Measurements from ENCODE around the gene SV2C. TPM values are rescaled to one million over a fixed set of nuclear protein-coding genes. Genes with fewer than 3 reads are reported as not detected.

The SV2C gene
- total and polyA plus RNA-seq, 2 of the 13 experiments (the other 11 are each of a cell fraction or from before 2014, with no cell fraction given) = not detected

- TF ChIP-seq ZNF574 (CRISPR knock-in tag; IDR thresholded peaks at IDR 0.05) (no peak), SMAD1 (CRISPR knock-in tag; IDR thresholded peaks at IDR 0.05; ENCODE audit: borderline replicate concordance, low read depth) (no peak), CBX2 (IDR thresholded peaks at IDR 0.05; ENCODE audit: low read depth, low read length) (no peak), CBX2 (CRISPR knock-in tag; IDR thresholded peaks at IDR 0.05; ENCODE audit: low read depth) (no peak), PREB (CRISPR knock-in tag; IDR thresholded peaks at IDR 0.05) (no peak), ZMAT5 (CRISPR knock-in tag; IDR thresholded peaks at IDR 0.05; ENCODE audit: borderline replicate concordance, low read depth) (no peak), ZSCAN29 (CRISPR knock-in tag; conservative IDR thresholded peaks at IDR 0.05) (no peak), GMEB2 (CRISPR knock-in tag; IDR thresholded peaks at IDR 0.05; ENCODE audit: low read depth) (no peak), ZNF891 (CRISPR knock-in tag; IDR thresholded peaks at IDR 0.05) (no peak), ZNF609 (CRISPR knock-in tag; IDR thresholded peaks at IDR 0.05; ENCODE audit: borderline replicate concordance) (no peak)
These were observed 283.4 kb downstream of the SV2C start (continued) for GRCh38 chr5:76366596-76366995.
